Fibroblast of pulmonary artery (primary cell): ENCODE measurements around the gene COG5.

Experiments used
- DNase-seq: peaks from one replicate; pipeline ENCODE4 v3.0.0-alpha.2; 2010; ENCODE audit warnings: low read depth
- H3K4me3 ChIP-seq: replicated peaks from 2 replicates; pipeline ENCODE4 v1.5.1; 2011; ENCODE audit warnings: low read depth, mild to moderate bottlenecking, control low read depth, low read length, moderate library complexity
- TF ChIP-seq, protein P1 (sequence below): IDR thresholded peaks from 2 replicates; pipeline ENCODE4 v1.5.1; 2011; ENCODE audit warnings: mild to moderate bottlenecking, control low read depth, low read length, inconsistent platforms; ENCODE audit errors: missing control alignments

Gene COG5

DNA sequence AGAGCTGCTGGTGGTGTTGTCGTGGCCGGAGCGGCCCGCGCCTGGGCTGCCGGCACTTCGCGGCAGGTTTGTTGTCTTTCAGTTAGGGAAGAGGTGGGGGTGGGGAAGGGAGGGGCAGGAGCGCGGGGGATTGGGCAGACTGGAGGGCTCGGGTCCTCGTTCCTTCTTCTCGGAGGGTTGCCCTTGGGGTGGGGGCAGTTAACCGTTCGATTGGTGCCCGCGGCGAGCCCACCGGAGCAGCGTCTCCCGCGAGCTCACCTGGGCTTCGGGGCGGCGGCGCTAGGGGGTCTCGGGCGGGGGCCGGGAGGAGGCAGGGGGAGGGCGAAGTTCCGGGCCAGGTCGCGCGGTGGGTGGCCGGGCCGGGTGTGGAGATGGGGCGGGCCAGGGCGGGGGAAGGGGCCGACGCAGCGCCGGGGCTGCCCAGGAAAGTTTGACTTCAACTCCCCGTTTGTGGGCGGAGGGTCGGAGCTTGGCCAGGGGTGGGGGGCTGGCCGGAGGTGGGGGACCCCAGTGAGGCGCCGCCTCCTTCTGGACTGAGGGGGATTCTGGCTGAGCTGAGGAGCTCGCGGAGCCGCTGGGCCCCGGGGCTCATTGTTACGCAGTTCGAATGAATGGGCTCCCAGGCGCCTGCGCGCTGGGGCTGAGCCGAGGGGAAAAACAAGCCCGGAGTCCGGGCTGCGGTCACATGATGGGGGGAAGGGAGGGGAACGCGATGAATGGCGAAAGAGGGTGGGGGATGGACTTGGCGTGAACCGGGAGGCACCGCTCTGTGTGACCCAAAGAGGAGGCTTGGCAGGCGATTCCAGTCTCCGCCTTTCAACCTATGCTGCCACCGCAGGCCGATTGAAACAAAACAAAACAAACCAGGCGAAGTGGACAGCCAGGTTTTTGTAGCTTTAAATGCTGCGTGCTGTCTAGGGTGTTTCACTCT lies 394.3 kb downstream of the COG5 start:
- peak overlapping the region; percentile 65 for H3K4me3 ChIP-seq
- peak; percentile 99 for DNase-seq
- TF ChIP-seq, protein P1, sequence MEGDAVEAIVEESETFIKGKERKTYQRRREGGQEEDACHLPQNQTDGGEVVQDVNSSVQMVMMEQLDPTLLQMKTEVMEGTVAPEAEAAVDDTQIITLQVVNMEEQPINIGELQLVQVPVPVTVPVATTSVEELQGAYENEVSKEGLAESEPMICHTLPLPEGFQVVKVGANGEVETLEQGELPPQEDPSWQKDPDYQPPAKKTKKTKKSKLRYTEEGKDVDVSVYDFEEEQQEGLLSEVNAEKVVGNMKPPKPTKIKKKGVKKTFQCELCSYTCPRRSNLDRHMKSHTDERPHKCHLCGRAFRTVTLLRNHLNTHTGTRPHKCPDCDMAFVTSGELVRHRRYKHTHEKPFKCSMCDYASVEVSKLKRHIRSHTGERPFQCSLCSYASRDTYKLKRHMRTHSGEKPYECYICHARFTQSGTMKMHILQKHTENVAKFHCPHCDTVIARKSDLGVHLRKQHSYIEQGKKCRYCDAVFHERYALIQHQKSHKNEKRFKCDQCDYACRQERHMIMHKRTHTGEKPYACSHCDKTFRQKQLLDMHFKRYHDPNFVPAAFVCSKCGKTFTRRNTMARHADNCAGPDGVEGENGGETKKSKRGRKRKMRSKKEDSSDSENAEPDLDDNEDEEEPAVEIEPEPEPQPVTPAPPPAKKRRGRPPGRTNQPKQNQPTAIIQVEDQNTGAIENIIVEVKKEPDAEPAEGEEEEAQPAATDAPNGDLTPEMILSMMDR, result peak; percentile 4

DNA sequence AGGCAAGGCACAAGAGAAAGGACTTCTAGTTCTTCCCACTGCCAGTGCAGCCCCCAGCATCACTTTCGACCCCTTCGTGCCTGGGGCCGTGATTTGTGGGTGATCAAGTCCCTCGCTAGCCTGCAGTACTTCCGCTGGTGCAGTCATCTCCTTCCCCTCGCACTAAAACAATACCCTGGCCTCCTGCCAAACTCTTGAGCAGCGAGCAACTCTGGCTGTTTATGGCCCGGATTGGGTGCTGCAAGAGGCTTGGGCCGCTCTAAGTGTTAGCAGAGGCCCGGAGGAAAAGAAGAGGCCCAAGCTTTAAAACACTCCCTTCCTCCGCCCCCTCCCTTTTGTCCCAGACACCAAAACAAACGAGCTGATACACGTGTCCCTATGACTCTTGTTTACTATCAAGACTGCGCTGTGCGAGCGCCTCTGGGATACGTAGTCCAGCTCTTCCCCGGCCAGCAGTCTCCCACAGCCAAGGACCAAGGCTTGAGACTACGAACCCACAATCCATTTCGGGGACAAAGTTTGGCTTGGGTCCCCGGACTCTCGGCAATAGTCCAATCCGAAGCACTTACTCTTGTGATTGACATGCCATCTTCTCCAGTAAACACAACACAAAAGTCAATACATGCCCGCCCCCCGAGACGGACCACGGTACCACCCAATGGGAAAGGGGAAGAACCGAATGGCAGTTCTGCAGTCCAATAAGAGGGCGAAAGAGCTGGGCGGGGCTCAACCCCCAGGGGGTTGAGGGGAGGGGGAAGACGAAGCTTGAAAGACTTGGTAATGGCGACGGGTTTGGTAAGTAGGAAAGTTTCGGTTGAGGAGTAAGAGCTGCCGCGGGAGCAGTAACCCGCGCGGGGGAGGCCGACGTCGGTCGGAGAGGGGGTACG lies 395.2 kb downstream of the COG5 start, which contains the start of gene HBP1:
Gene HBP1, plus strand, starts transcription at position 771 of the 887 bp plus-strand sequence. CDS start 10,891 bp downstream, outside the sequence.
- peak within 1 kb of the TSS; percentile 65 for H3K4me3 ChIP-seq
- TF ChIP-seq, protein P1, result no peak
- peak; percentile 100 for DNase-seq

GRCh38 chr7:107167483-107168232 lies 396.1 kb downstream of the COG5 start:
- peak; percentile 94 for DNase-seq
- TF ChIP-seq, protein P1, result peak; percentile 48
- H3K4me3 ChIP-seq, result peak overlapping the region; percentile 58

- TF ChIP-seq, protein P1, result no peak
- no peak for DNase-seq
- peak overlapping the region; percentile 58 for H3K4me3 ChIP-seq
These were observed 396.8 kb downstream of the COG5 start for GRCh38 chr7:107166736-107167426.

- no peak for DNase-seq
- H3K4me3 ChIP-seq, result no peak overlapping the region
- TF ChIP-seq, protein P1, result no peak
These were observed 398.4 kb downstream of the COG5 start for GRCh38 chr7:107165341-107165740.

- no peak overlapping the region for H3K4me3 ChIP-seq
- TF ChIP-seq, protein P1, result no peak
- peak; percentile 31 for DNase-seq
These were observed 399.6 kb downstream of the COG5 start for GRCh38 chr7:107164092-107164491.
